HCT116 (cell line): ENCODE measurements around the gene LSP1.

Experiments used
- CEBPB ChIP-seq: IDR thresholded peaks from 2 replicates; pipeline ENCODE4 v1.6.1; 2012; ENCODE audit warnings: low read depth
- ELF1 ChIP-seq: IDR thresholded peaks from 2 replicates; pipeline ENCODE4 v1.6.1; 2012; ENCODE audit warnings: low read depth, borderline replicate concordance
- EZH2phosphoT487 ChIP-seq: fragments of 200-600 bp; IDR thresholded peaks from 2 replicates; pipeline ENCODE4 v1.6.1; 2018; ENCODE audit warnings: antibody characterized with exemption, borderline replicate concordance
- FOSL1 ChIP-seq: IDR thresholded peaks from 2 replicates; pipeline ENCODE4 v1.6.1; 2012; ENCODE audit warnings: low read depth
- JUND ChIP-seq: IDR thresholded peaks from 2 replicates; pipeline ENCODE4 v1.6.1; 2012
- POLR2A ChIP-seq: IDR thresholded peaks from 2 replicates; pipeline ENCODE4 v1.7.0; 2011; ENCODE audit warnings: borderline replicate concordance; ENCODE audit not compliant: insufficient read depth, insufficient read length; ENCODE audit errors: extremely low read depth
- RAD21 ChIP-seq: IDR thresholded peaks from 2 replicates; pipeline ENCODE4 v1.6.1; 2012; ENCODE audit warnings: low read depth, mild to moderate bottlenecking
- SIN3A ChIP-seq: IDR thresholded peaks from 2 replicates; pipeline ENCODE4 v1.6.1; 2012; ENCODE audit warnings: low read depth
- SP1 ChIP-seq: IDR thresholded peaks from 2 replicates; pipeline ENCODE4 v1.6.1; 2012; ENCODE audit warnings: low read depth
- TF ChIP-seq, protein P1 (sequence below), 3 experiments: fragments of 200-600 bp in 1 of 3; sonication (generic) in 1 of 3; IDR thresholded peaks in 2 of 3; conservative IDR thresholded peaks in 1 of 3; 2 replicates each; pipeline ENCODE4 v1.5.1; 2012 to 2017; ENCODE audit warnings: low read depth in 2 of 3, low read length in 2 of 3, antibody characterized with exemption in 1 of 3, borderline replicate concordance in 1 of 3, control low read depth in 1 of 3, mild to moderate bottlenecking in 1 of 3, mixed read lengths in 1 of 3, mixed run types in 1 of 3, moderate library complexity in 1 of 3; ENCODE audit not compliant: insufficient read depth in 1 of 3

GRCh38 chr11:1927026-1927847, 74.4 kb downstream of the LSP1 start:
- TF ChIP-seq CEBPB (no peak), SIN3A (no peak), ELF1 (no peak), EZH2phosphoT487 (no peak), POLR2A (no peak), SP1 (no peak), RAD21 (no peak), JUND (no peak), FOSL1 (no peak)
- TF ChIP-seq, protein P1, sequence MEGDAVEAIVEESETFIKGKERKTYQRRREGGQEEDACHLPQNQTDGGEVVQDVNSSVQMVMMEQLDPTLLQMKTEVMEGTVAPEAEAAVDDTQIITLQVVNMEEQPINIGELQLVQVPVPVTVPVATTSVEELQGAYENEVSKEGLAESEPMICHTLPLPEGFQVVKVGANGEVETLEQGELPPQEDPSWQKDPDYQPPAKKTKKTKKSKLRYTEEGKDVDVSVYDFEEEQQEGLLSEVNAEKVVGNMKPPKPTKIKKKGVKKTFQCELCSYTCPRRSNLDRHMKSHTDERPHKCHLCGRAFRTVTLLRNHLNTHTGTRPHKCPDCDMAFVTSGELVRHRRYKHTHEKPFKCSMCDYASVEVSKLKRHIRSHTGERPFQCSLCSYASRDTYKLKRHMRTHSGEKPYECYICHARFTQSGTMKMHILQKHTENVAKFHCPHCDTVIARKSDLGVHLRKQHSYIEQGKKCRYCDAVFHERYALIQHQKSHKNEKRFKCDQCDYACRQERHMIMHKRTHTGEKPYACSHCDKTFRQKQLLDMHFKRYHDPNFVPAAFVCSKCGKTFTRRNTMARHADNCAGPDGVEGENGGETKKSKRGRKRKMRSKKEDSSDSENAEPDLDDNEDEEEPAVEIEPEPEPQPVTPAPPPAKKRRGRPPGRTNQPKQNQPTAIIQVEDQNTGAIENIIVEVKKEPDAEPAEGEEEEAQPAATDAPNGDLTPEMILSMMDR (IDR thresholded peaks at IDR 0.05 in 2 of 3, conservative IDR thresholded peaks at IDR 0.05 in 1 of 3; ENCODE audit: borderline replicate concordance in 1 of 3, insufficient read depth in 1 of 3, low read depth in 2 of 3, low read length in 2 of 3), result no peak
